SK-N-SH (cell line): ENCODE data around the gene DDX51. TPM values are rescaled to one million over a fixed set of nuclear protein-coding genes. Genes with fewer than 3 reads are reported as not detected.

Experiments
- CTCF ChIA-PET: fragments of 300-600, 350-600 bp; formaldehyde crosslinking; extraction: SDS; loops from one replicate; lab custom pipeline; 2021; lab: Yijun Ruan, JAX
- POLR2A ChIA-PET: fragments of 350-600 bp; sonication (Branson Sonifier 250); formaldehyde crosslinking; extraction: SDS; loops from one replicate; lab custom pipeline; 2020; ENCODE audit warnings: antibody characterized with exemption, inconsistent platforms; lab: Yijun Ruan, JAX
- DNase-seq: peaks from one replicate; pipeline ENCODE4 v3.0.0; 2012
- H2AFZ ChIP-seq: fragments of 200-600 bp; sonication (generic); 2 replicates; pipeline ENCODE4 v1.8.1; 2016; ENCODE audit warnings: antibody characterized with exemption, mild to moderate bottlenecking, low read depth
- H3F3A ChIP-seq: fragments of 200-600 bp; sonication (generic); replicated peaks from 2 replicates; pipeline ENCODE3; 2016; ENCODE audit warnings: antibody characterized with exemption, mild to moderate bottlenecking; ENCODE audit not compliant: insufficient read depth
- H3K27ac ChIP-seq, 2 experiments: fragments of 200-500 bp in 1 of 2; fragments of 200-600 bp in 1 of 2; sonication (Bioruptor generic) in 1 of 2; sonication (generic), shearing (Covaris generic) in 1 of 2; 2 replicates each; pipeline versions ENCODE4 v1.5.1 to v1.6.1; 2014 to 2016; ENCODE audit warnings: low read depth in 2 of 2, inconsistent platforms in 1 of 2, low read length in 1 of 2, mild to moderate bottlenecking in 1 of 2, mixed read lengths in 1 of 2
- H3K27me3 ChIP-seq: fragments of 200-600 bp; sonication (generic), shearing (Covaris generic); 2 replicates; pipeline ENCODE4 v1.6.1; 2016; ENCODE audit warnings: mixed run types; ENCODE audit not compliant: insufficient read depth
- H3K36me3 ChIP-seq, 2 experiments: fragments of 200-500 bp in 1 of 2; fragments of 200-600 bp in 1 of 2; sonication (Bioruptor generic) in 1 of 2; sonication (generic) in 1 of 2; replicated peaks in 1 of 2; 2 replicates each; pipeline versions ENCODE3 to v1.5.1; 2014 to 2016; ENCODE audit warnings: low read length in 1 of 2, mild to moderate bottlenecking in 1 of 2; ENCODE audit not compliant: insufficient read depth in 2 of 2, control insufficient read depth in 1 of 2
- H3K4me1 ChIP-seq, 2 experiments: fragments of 200-500 bp in 1 of 2; fragments of 200-600 bp in 1 of 2; sonication (Bioruptor generic) in 1 of 2; sonication (generic), shearing (Covaris generic) in 1 of 2; 2 replicates each; pipeline versions ENCODE4 v1.5.1 to v1.6.1; 2014 to 2016; ENCODE audit warnings: low read depth in 1 of 2, low read length in 1 of 2, mixed run types in 1 of 2; ENCODE audit not compliant: insufficient read depth in 2 of 2, control insufficient read depth in 1 of 2
- H3K4me2 ChIP-seq: fragments of 200-600 bp; sonication (generic), shearing (Covaris generic); 2 replicates; pipeline ENCODE4 v1.6.1; 2017; ENCODE audit warnings: mixed run types
- H3K4me3 ChIP-seq, 2 experiments: fragments of 200-500 bp in 1 of 2; fragments of 200-600 bp in 1 of 2; sonication (Bioruptor generic) in 1 of 2; sonication (generic), shearing (Covaris generic) in 1 of 2; 2 replicates each; pipeline versions ENCODE4 v1.5.1 to v1.8.1; 2014 to 2016; ENCODE audit warnings: low read depth in 2 of 2, inconsistent platforms in 1 of 2, low read length in 1 of 2, mild to moderate bottlenecking in 1 of 2, mixed read lengths in 1 of 2, moderate library complexity in 1 of 2
- H3K79me2 ChIP-seq: fragments of 200-600 bp; sonication (generic); 2 replicates; pipeline ENCODE4 v1.8.1; 2017; ENCODE audit warnings: mild to moderate bottlenecking; ENCODE audit not compliant: insufficient read depth
- H3K9ac ChIP-seq: fragments of 200-600 bp; sonication (generic); 2 replicates; pipeline ENCODE4 v1.6.1; 2017; ENCODE audit warnings: mixed run types
- H3K9me2 ChIP-seq: fragments of 200-600 bp; sonication (generic); 2 replicates; pipeline ENCODE4 v1.6.1; 2017; ENCODE audit warnings: mixed run types
- H3K9me3 ChIP-seq: fragments of 200-600 bp; sonication (generic); 2 replicates; pipeline ENCODE4 v1.6.1; 2017; ENCODE audit warnings: mixed run types, mild to moderate bottlenecking, moderate library complexity
- H4K20me1 ChIP-seq: fragments of 200-600 bp; sonication (generic); 2 replicates; pipeline ENCODE4 v1.6.1; 2017; ENCODE audit warnings: mild to moderate bottlenecking, mixed run types; ENCODE audit not compliant: insufficient read depth
- CHD2 ChIP-seq: fragments of 150-350 bp; IDR thresholded peaks from 2 replicates; pipeline ENCODE4 v1.6.1; 2018; ENCODE audit warnings: low read length; ENCODE audit not compliant: partially characterized antibody
- ELF1 ChIP-seq: IDR thresholded peaks from 2 replicates; pipeline ENCODE4 v1.4.0; 2012
- EP300 ChIP-seq, 2 experiments: IDR thresholded peaks; 2 replicates each; pipeline versions ENCODE4 v1.4.0 to v1.6.1; 2012; ENCODE audit warnings: borderline replicate concordance in 1 of 2, low read depth in 1 of 2, low read length in 1 of 2
- FOXJ3 ChIP-seq: sonication (generic); formaldehyde crosslinking; IDR thresholded peaks from 2 replicates; pipeline ENCODE4 v1.5.1; 2020; ENCODE audit warnings: mild to moderate bottlenecking, missing genetic modification reagents
- IRF3 ChIP-seq: fragments of 150-350 bp; IDR thresholded peaks from 2 replicates; pipeline ENCODE4 v1.6.1; 2016; ENCODE audit warnings: mild to moderate bottlenecking, low read depth, low read length
- MAX ChIP-seq: IDR thresholded peaks from 2 replicates; pipeline ENCODE4 v1.4.0; 2012; ENCODE audit warnings: low read depth
- MXI1 ChIP-seq: IDR thresholded peaks from 2 replicates; pipeline ENCODE4 v1.6.1; 2012; ENCODE audit warnings: mild to moderate bottlenecking, low read depth, low read length, improper control_type of control experiment
- REST ChIP-seq: IDR thresholded peaks from 2 replicates; pipeline ENCODE4 v1.6.1; 2012; ENCODE audit warnings: mild to moderate bottlenecking, low read depth, low read length, moderate library complexity
- RFX5 ChIP-seq: IDR thresholded peaks from 2 replicates; pipeline ENCODE4 v1.6.1; 2012; ENCODE audit warnings: mild to moderate bottlenecking, improper control_type of control experiment, low read length
- RXRA ChIP-seq: IDR thresholded peaks from 2 replicates; pipeline ENCODE4 v1.4.0; 2012; ENCODE audit warnings: low read depth, mild to moderate bottlenecking, borderline replicate concordance
- TEAD4 ChIP-seq: IDR thresholded peaks from 2 replicates; pipeline ENCODE4 v1.4.0; 2012; ENCODE audit warnings: mild to moderate bottlenecking, borderline replicate concordance; ENCODE audit not compliant: insufficient read depth
- USF2 ChIP-seq: fragments of 150-350 bp; IDR thresholded peaks from 2 replicates; pipeline ENCODE4 v1.6.1; 2017; ENCODE audit warnings: antibody characterized with exemption, low read length, low read depth, borderline replicate concordance
- WGBS: methylation state at CpG from one replicate; pipeline ENCODE4 v1.1.6; 2017; ENCODE audit warnings: low lambda C conversion rate; 5-methylcytosine and 5-hydroxymethylcytosine counted together
- polyA plus RNA-seq, 3 experiments: library from polyadenylated mRNA; depleted of rRNA; stranded (reverse); fragments of >200 nt; gene quantifications; 2 replicates each; pipeline ENCODE4 v1.2.3, GENCODE V29; 2012

Gene DDX51
- polyA plus RNA-seq, 1 of the 3 experiments (the other 2 are of a cell fraction): 17.3 TPM

GRCh38 chr12:132145334-132145733 lies 1.2 kb upstream of the DDX51 start:
- Histone ChIP-seq H3F3A (no peaks in the 10 kb centered on the region), H3K27ac (no peak overlapping the region), H4K20me1 (no peaks in the 10 kb centered on the region), H3K4me1 (peaks cover 0 to 22% of the 10 kb centered on the region in 2 experiments; a peak in 1 of 4 replicates), H3K79me2 (peaks cover 44% of the 10 kb centered on the region), H3K9me3 (no peaks in the 10 kb centered on the region), H3K9ac (peak overlapping the region; percentile 88; the same call in 1 of the 2 replicates), H3K4me3 (peak overlapping the region; percentile 84 to 92), H3K36me3 (peaks cover 7 to 36% of the 10 kb centered on the region in 2 experiments), H3K27me3 (no peaks in the 10 kb centered on the region), H3K9me2 (no peaks in the 10 kb centered on the region), H3K4me2 (peak overlapping the region; percentile 95), H2AFZ (no peak overlapping the region)
- peak; percentile 7 for DNase-seq
- TF ChIP-seq MXI1 (no peak), RXRA (no peak), CHD2 (no peak), FOXJ3 (CRISPR knock-in tag) (no peak), TEAD4 (no peak), REST (no peak), IRF3 (no peak), ELF1 (no peak), USF2 (no peak), RFX5 (no peak), MAX (no peak), EP300 (IDR thresholded peaks at IDR 0.05; ENCODE audit: borderline replicate concordance in 1 of 2, low read depth in 1 of 2, low read length in 1 of 2) (no peak)
- CTCF ChIA-PET: interaction anchor here (0.6 to 1.8 kb wide), 4 partner anchors 8 to 309 kb away, joined by 3 to 5 read pairs (median 4); no protein-coding TSS in a partner anchor
- WGBS: 42% methylated on average over 2 of the region's 7 CpGs
- POLR2A ChIA-PET: no interaction called here
